Measurements from ENCODE around the gene PIP4K2A.

GRCh38 chr10:22681301-22681700 is 33.1 kb downstream of the PIP4K2A start:
- TF ChIP-seq MAX (IDR thresholded peaks at IDR 0.05; ENCODE audit: insufficient read depth, insufficient read length) (no peak), CTCF (IDR thresholded peaks at IDR 0.05; ENCODE audit: extremely low read depth in 1 of 2, insufficient read depth in 1 of 2, low read depth in 1 of 2, low read length in 2 of 2) (no peak), FOS (IDR thresholded peaks at IDR 0.05; ENCODE audit: borderline replicate concordance, insufficient read depth, low read length) (no peak), POLR2AphosphoS5 (IDR thresholded peaks at IDR 0.05; ENCODE audit: insufficient read depth, low read depth, low read length) (no peak), JUN (IDR thresholded peaks at IDR 0.05; ENCODE audit: borderline replicate concordance, insufficient read depth, insufficient read length, low read depth) (no peak), MYC (IDR thresholded peaks at IDR 0.05; ENCODE audit: low read depth, low read length) (no peak)
